HG02884 (cell line): ENCODE measurements around the gene ADH1A.
"Not testable (repeated sequence)": the region's sequence is repeated elsewhere in the genome, so short reads cannot be mapped to it uniquely, and the experiment has no call there.

ENCODE experiments used
- ATAC-seq: cut with Tn5 transposase; IDR thresholded peaks from one replicate; pipeline ENCODE4 v1.9.1; 2021; ENCODE audit warnings: mild to moderate bottlenecking, moderate library complexity; ENCODE audit not compliant: unreplicated experiment

Gene ADH1A

DNA sequence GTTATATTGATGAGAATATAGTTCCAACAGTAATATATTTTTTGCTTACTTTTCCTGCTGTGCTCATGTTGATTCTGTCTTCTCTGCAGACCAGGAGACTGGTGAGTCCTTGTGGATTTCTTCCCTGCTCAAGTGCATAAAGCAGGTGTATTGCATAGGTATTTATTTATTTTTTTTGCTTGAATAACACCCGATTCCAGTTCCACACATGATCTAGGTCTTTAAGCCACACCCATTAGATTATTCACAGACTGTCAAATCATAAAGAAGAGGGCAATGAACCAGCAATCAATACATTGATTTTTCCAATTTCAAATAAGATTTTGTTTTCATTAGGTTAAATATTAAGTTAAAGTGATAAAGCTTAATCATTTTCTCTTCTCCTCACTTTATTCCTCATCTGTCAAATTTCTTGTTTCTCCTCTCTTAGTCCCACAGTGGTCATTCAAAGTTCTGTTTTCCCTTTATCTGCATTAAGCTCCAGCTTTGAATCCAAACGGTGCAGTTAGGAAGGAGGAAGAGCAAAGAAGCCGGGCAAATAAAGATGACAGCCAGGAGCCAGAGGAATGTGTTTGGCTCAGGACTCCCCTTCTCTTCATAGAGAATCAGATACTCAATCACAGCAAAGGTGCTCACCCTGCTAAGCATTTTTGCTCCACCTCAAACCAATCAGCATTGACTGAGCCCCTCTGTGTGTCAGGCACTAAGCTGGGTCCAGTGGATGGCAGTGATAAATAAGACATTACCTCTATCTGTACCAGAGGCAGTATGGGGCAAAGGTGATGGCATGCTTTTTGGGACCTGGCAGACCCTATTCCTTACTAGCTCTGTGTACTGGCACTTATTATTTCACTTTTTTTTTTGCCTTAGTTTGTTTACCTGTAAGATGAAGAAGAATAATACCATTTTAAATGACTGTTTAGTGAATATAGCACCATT, at the start of gene ADH1A:
ADH1A (minus strand) TSS at position 138 of the 939 bp plus-strand sequence; CDS start at position 67, 71 bp downstream.
- no peak for ATAC-seq

GRCh38 chr4:99339172-99339571, 48.4 kb upstream of the ADH1A start:
- no peak for ATAC-seq

GRCh38 chr4:99336553-99336952, 45.8 kb upstream of the ADH1A start:
- ATAC-seq = no peak

DNA sequence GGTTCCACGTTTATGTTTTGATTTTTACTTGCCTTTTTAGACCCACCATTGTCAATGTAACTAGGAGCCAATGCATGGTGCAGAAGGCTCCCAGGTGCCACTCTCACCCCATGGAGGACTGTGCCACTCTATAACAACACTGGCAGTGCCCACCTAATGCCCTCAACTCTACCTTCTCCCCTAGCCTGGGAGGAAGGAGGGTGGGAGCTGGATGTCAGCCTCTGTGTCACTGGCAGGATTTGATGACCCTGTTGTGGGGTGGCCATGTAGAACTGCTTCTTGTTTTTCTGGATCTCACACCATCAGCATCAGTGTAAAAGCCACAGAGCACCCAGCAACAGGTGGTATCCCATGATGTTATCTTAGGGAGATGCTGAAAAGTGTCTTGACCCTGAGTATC, 44.1 kb upstream of the ADH1A start:
- ATAC-seq = no peak

GRCh38 chr4:99330648-99331047, 39.9 kb upstream of the ADH1A start:
- no peak for ATAC-seq

- no peak for ATAC-seq
Observed at GRCh38 chr4:99329876-99330275, 39.1 kb upstream of the ADH1A start.

- no peak for ATAC-seq
Observed at GRCh38 chr4:99324979-99325378, 34.2 kb upstream of the ADH1A start.

GRCh38 chr4:99324361-99324760, 33.6 kb upstream of the ADH1A start:
- ATAC-seq = no peak

GRCh38 chr4:99323756-99324155, 33.0 kb upstream of the ADH1A start:
- no peak for ATAC-seq

GRCh38 chr4:99321241-99322191, 30.7 kb upstream of the ADH1A start, which contains the start of gene ADH1B:
TSS of gene ADH1B (minus strand) at chr4:99321401. CDS start at chr4:99321331, 70 bp downstream.
- no peak for ATAC-seq

GRCh38 chr4:99317811-99318210, 27.0 kb upstream of the ADH1A start:
- not testable (repeated sequence) for ATAC-seq

DNA sequence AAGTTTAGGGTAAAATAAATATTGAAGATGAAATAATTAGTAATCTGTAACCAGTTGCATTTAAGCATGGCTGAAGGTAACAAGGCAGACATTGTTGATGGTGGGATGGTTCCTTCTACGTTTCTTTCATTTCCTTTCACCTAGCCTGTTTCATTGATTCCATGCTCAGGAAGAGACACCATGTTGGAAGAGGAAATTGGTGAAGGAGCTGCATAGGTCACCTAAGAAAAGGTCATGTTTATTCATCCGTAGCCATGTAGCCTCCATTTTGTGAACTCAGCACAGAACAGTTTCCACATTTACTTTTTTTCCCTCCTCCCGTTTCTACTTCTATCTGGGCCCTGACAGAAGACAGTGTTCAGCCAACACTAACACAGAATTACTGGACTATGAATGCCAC, 26.6 kb upstream of the ADH1A start:
- no peak for ATAC-seq

- no peak for ATAC-seq
Observed at GRCh38 chr4:99315839-99316238, 25.1 kb upstream of the ADH1A start.

DNA sequence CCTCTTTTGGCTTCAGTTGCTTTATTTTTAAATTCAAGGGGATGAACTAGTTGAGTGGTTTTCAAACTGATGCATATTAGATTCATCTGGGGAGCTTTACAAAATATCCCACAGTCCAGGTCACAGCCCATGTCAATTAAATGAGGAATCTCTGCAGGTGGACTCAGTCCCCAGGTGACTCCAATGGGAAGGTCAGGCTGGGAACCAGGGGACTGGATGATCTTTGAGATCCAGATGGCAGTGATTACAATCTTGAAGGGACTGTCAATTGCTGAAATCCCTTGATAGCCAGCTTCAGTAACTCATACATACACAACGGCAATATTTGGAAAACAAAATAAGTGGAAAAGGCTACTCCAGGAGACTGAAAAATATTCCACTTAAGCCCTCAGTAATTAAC, 23.4 kb upstream of the ADH1A start:
- ATAC-seq = no peak

- no peak for ATAC-seq
Observed at GRCh38 chr4:99310389-99310788, 19.6 kb upstream of the ADH1A start.

GRCh38 chr4:99305638-99306400, 15.0 kb upstream of the ADH1A start:
- ATAC-seq = no peak

DNA sequence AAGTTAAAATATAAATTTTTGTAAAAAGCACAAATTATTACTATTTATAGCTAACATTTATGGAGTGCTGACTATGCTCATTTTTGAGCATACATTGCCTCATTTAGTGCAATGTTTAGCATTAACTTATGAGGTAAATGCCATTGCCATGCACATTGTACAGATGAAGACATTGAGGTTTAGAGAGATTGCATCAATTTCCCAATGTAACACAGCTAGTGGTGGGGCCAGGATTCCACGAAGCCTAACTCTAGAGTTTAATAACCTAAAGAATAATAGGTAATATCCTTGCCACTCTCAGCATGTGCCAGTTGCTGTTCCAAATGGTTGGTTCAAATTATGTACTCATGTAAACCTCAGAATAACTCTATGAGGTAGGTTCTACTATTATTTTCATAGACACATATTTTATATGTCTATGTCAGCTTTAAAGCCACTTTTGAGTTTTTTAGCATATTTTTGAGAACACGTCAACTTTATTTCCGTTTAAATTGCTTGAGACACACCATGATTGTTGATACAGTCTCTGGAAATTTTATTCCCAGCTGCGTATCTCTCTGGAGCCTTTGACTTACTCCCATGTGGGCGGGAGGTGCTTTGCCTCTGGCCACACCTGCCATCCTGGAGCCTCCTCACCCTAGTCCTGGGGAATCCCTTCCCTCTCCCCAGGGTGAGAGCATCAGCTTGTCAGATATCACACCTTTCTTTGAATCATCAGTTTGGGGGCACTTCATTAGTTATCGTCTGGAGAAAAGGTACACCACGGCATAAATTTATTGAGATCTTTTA, 10.8 kb upstream of the ADH1A start:
- no peak for ATAC-seq

DNA sequence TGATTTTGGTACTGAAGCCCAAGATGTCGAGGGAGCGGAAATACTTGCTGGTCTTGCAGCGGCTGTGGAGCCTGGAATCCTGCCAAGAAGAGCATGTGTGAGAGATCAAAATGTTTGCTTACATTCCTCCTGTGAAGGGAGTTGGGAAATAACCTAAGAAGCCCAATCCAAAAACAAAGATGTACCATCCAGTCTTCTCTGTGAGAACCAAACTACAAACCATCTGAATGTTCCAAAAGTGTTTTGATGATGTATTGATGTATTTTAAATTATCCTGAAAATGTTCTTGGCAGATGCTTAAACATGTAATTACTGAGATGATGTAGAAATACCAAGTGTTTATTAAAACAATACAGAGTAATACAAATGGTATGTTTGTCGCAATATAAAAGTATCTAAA, 10.1 kb upstream of the ADH1A start:
- ATAC-seq = no peak

- no peak for ATAC-seq
Observed at GRCh38 chr4:99293357-99293756, 2.6 kb upstream of the ADH1A start.

DNA sequence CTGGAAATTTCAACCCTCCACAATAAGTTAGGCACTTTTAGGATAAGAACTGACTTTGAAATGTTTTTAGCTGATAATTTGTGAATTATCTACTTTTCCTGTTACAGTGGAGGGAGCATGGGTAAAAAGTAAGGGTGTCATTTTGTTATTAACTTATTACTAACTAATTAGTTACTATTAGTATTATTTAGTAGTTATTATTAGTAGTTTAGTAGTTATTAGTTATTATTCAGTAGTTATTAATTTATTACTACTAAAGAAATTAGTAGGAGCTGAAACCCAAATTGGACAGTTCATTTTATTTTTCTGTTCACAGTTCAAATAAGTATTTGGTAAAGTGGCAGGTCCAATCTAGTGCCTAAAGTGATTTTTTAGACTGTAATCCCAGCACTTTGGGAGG, 5.4 kb downstream of the ADH1A start:
- no peak for ATAC-seq
